Activated CD4-positive, alpha-beta T cell treated with anti-CD3 and anti-CD28 coated beads, Interleukin-2, amount 10 ng/mL, durations not matched to agents 24 days and 14 days (primary cell): ENCODE results near the gene HNRNPA3. TPM values are rescaled to one million over a fixed set of nuclear protein-coding genes. Genes with fewer than 3 reads are reported as not detected.
A peak's percentile ranks its signal among the peaks of the same experiment; 100 is the strongest.

Experiments
- DNase-seq: peaks from one replicate; pipeline ENCODE4 v3.0.0; 2022
- H3K27ac Mint-ChIP-seq: one replicate; pipeline ENCODE4 v1.8.0; 2022; ENCODE audit warnings: mild to moderate bottlenecking, mixed read lengths
- H3K27me3 Mint-ChIP-seq: one replicate; pipeline ENCODE4 v1.8.0; 2022; ENCODE audit warnings: mixed read lengths
- H3K36me3 Mint-ChIP-seq: one replicate; pipeline ENCODE4 v1.8.0; 2022; ENCODE audit warnings: low read depth, mild to moderate bottlenecking, mixed read lengths
- H3K4me1 Mint-ChIP-seq: one replicate; pipeline ENCODE4 v1.8.0; 2021; ENCODE audit warnings: mixed read lengths
- H3K4me3 Mint-ChIP-seq: one replicate; pipeline ENCODE4 v1.8.0; 2022; ENCODE audit warnings: mild to moderate bottlenecking, moderate library complexity, mixed read lengths
- H3K9me3 Mint-ChIP-seq: one replicate; pipeline ENCODE4 v1.8.0; 2021; ENCODE audit warnings: mixed read lengths
- intact Hi-C: fragments of 100-400 bp; cut with micrococcal nuclease; formaldehyde crosslinking; loops from one replicate; pipeline ENCODE4 v1.15.1; 2023
- total RNA-seq: library from RNA; stranded (reverse); gene quantifications from 2 replicates; pipeline ENCODE4 v1.2.3, GENCODE V29; 2022

The HNRNPA3 gene
- total RNA-seq, 1 donor from 2014 or later = 333 TPM

DNA sequence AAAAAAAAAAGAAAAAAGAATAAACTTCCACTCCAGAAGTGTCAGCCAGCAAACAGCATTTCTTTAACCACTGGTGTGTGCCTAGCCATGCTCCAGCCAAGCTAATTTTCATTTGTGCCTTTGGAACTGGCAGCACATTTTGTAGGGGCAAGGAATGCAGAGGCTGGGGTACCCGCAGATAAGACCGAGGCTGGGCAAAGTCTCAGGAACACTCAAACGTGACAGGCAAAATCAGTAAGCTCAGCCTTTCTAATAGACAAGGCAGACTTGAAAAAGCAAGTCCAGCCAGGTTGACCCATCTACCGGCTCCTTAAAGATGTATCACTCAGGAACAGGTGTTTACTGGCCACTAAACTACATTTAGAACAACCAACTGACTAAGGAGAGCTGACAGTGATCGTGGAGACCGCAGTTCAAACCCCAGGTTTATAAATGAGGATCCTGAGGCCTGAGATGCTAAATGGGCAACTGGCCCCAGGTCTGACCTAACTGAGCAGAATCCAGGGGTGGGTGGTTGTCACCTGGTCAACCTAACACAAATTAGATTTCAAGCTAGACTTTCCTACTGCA lies 35.2 kb downstream of the HNRNPA3 start:
- H3K27me3 Mint-ChIP-seq = no peaks in the 10 kb centered on the region
- no peak overlapping the region for H3K4me3 Mint-ChIP-seq
- intact Hi-C loops = no loop called here
- no peak for DNase-seq
- H3K4me1 Mint-ChIP-seq = peaks cover 53% of the 10 kb centered on the region
- H3K9me3 Mint-ChIP-seq = no peaks in the 10 kb centered on the region
- no peak overlapping the region for H3K27ac Mint-ChIP-seq
- peaks cover 34% of the 10 kb centered on the region for H3K36me3 Mint-ChIP-seq

DNA sequence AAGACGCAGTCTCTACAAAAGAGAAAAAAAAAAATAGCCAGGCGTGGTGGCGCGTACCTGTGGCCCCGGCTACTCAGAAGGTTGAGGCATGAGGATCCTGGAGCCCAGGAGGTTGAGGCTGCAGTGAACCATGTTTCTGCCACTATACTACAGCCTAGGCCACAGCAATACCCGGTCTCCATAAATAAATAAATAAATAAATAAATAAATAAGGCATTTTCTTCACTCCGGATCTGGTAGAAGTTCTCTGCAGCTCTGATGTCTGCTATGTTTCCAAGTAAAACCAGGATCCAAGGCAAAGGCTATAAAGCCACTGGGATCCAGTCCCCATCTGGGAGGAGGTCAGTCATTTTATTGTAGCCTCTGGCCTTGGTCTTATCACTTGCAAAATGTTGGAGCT lies 36.4 kb downstream of the HNRNPA3 start:
- Mint-ChIP-seq H3K27ac (no peak overlapping the region), H3K27me3 (no peaks in the 10 kb centered on the region), H3K9me3 (no peaks in the 10 kb centered on the region), H3K36me3 (peaks cover 41% of the 10 kb centered on the region), H3K4me3 (no peak overlapping the region), H3K4me1 (peaks cover 60% of the 10 kb centered on the region)
- no peak for DNase-seq
- intact Hi-C loops = no loop called here

DNA sequence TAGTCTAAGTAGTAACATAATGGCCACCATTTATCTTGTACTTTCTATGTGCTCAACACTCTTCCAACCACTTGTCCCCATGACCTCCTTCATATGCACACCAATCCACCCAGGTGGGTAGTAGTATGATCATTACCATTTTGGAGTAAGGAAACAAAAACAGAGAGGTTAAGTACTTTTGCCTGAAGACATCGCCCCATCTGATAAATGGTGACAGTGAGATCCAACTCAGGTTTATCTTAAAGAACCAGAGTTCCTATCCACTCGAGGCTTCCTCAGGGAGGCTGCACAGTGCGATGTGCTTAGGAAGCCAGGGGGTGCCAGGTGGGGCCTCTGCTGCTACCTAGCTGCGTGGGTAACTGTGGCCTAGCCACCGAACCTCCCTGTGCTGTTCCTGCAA lies 37.9 kb downstream of the HNRNPA3 start:
- intact Hi-C loops = loop anchor here (1.0 kb wide), 1 partner anchor 8 kb away; no protein-coding TSS in a partner anchor
- peaks cover 62% of the 10 kb centered on the region for H3K4me1 Mint-ChIP-seq
- H3K27me3 Mint-ChIP-seq = no peaks in the 10 kb centered on the region
- H3K36me3 Mint-ChIP-seq = peaks cover 38% of the 10 kb centered on the region
- H3K27ac Mint-ChIP-seq = peak overlapping the region; percentile 25
- H3K4me3 Mint-ChIP-seq = no peak overlapping the region
- no peaks in the 10 kb centered on the region for H3K9me3 Mint-ChIP-seq
- peak; percentile 53 for DNase-seq

DNA sequence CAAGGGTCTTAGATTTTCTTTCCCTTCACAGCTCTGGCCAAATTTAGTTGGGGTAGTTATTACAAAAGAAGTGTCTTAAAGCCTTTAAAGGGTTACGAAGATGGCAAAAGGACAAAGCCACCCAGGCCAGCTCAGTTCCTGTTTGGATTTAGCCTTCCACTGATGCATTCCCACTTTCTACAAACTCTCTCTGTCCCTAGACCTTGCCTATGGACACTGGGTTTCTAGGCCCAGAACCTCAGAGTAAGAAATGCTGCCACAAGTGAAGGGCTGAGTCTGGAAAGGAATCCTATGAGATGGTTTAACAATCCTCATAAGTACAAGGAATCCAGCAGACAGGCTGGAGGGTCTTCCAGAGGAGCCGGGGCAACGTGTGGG lies 38.6 kb downstream of the HNRNPA3 start:
- H3K4me3 Mint-ChIP-seq = peak overlapping the region; percentile 55
- peaks cover 64% of the 10 kb centered on the region for H3K4me1 Mint-ChIP-seq
- intact Hi-C loops = no loop called here
- H3K36me3 Mint-ChIP-seq = peaks cover 41% of the 10 kb centered on the region
- peak; percentile 53 for DNase-seq
- no peaks in the 10 kb centered on the region for H3K9me3 Mint-ChIP-seq
- H3K27ac Mint-ChIP-seq = peak overlapping the region; percentile 85
- H3K27me3 Mint-ChIP-seq = no peaks in the 10 kb centered on the region

DNA sequence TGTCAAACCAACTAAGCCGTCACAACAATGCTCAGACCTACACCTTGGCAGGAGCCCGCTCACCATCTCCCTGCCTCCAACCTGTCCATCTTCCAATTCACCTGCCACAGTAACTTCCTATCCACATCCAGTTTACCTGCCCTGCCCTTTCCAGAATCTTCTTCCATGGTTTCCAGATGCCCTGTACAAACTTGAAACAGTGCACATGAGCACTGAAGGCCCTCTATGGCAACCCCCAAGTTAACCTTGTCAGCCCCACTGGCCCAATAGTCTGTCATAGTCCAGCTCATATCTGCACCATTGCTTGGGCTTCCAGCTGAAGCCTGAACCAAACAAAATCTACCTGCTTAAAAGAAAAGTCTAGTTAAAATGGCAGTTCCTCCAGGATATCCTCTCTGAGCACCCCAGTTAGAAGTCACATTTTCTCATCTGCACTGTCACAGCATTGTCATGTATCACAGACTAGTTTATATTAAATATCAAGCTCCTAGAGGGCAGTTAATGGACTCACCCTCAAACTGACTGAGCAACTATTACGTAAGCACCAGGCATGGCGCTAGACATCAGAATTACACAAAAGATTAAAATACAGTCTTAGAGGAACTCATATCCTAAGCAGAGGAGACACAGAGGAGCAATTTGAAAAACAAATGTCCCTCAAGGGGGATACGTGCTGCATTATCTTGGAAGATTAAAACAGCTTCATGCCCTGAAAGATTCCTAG lies 40.4 kb downstream of the HNRNPA3 start:
- peaks cover 53% of the 10 kb centered on the region for H3K36me3 Mint-ChIP-seq
- peak overlapping the region; percentile 34 for H3K4me3 Mint-ChIP-seq
- H3K27ac Mint-ChIP-seq = peak overlapping the region; percentile 85

DNA sequence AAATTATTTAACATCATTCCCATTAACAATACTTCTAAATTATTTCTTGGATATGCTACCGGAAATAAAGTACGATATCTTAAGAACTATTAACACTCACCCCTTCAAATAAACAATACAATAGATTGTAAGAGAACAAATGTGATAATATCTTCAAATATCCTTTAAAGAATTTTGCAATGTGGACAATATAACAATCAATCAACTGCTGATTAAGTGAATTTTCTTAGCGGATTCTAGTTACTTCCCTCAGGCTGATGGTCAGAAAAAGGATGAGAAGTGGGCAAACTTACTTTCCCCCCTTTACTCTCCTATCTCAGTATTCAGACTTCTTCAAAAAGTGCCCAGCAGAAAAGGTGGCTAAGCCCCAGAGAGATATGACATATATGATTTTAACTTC lies 41.1 kb downstream of the HNRNPA3 start:
- intact Hi-C loops = loop anchor here (1.0 kb wide), 1 partner anchor 10 kb away; no protein-coding TSS in a partner anchor

More for the DNA sequence above, 40.4 kb downstream of the HNRNPA3 start:
- H3K27me3 Mint-ChIP-seq = no peaks in the 10 kb centered on the region
- intact Hi-C loops = loop anchor here (1.0 kb wide), 1 partner anchor 10 kb away; no protein-coding TSS in a partner anchor
- H3K9me3 Mint-ChIP-seq = no peaks in the 10 kb centered on the region
- DNase-seq = peak; percentile 60
- peaks cover 71% of the 10 kb centered on the region for H3K4me1 Mint-ChIP-seq

DNA sequence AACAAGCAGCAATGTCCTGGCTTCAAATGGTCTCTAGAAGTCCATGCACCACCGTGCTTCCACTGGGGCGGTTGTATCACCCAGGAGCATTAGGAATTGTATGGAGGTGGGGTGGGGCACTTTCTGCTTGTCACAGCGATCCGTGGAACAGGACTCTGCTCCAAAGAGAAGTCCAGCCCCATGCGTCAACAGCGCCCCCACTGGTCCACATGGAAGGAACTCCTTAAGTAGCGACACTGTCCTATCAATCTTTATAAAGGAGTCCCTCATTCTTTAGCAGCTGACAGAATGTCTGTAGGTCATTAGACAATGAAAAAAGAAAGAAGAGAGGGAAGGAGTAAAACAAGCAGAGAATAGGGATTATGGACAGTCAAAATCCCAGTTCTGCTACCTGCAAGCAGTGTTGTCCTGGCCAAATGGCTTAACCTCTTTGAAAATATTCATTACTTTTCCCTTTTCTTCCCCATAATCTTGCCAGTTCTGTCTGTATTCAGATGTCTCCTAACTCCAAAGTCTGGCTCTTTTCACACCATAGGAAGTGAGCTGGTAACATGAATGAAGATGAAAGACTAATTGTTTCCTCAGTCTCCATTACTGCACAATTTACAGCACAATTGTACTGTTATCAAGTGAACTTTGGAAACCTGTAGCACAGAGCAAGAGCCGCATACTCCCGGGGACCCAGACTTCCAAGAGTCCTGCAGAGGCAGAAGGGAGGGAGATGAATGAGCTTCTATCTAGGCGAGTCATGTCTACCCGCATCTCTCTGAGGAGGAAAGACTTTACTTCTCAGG lies 42.0 kb downstream of the HNRNPA3 start:
- no peaks in the 10 kb centered on the region for H3K27me3 Mint-ChIP-seq
- H3K9me3 Mint-ChIP-seq = no peaks in the 10 kb centered on the region
- H3K4me1 Mint-ChIP-seq = peaks cover 78% of the 10 kb centered on the region
- peak overlapping the region; percentile 63 for H3K27ac Mint-ChIP-seq
- peaks cover 57% of the 10 kb centered on the region for H3K36me3 Mint-ChIP-seq
- intact Hi-C loops = no loop called here
- no peak overlapping the region for H3K4me3 Mint-ChIP-seq
- peak; percentile 66 for DNase-seq

More for the DNA sequence above, 41.1 kb downstream of the HNRNPA3 start:
- H3K27ac Mint-ChIP-seq = no peak overlapping the region
- peaks cover 74% of the 10 kb centered on the region for H3K4me1 Mint-ChIP-seq
- H3K4me3 Mint-ChIP-seq = no peak overlapping the region
- no peaks in the 10 kb centered on the region for H3K9me3 Mint-ChIP-seq
- no peak for DNase-seq
- H3K27me3 Mint-ChIP-seq = no peaks in the 10 kb centered on the region
- H3K36me3 Mint-ChIP-seq = peaks cover 57% of the 10 kb centered on the region

DNA sequence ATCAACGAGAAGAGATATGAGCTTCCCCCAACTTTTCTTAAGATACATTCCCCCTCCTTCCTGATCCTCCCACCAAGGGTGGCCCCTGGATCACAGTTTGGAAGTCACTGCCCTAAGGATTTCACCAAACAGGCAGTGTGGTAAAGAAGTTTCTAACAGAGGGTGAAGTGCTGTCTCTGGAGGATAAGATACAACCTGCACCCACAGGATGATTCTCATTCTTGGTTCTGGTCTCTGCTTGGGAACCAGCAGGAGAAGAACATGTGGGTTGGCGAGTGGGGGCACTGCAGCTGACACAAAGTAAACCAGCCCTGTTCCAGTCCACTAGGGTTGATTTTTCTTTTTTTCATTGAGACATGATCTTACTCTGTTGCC lies 42.6 kb downstream of the HNRNPA3 start:
- intact Hi-C loops = no loop called here
- Mint-ChIP-seq H3K27me3 (no peaks in the 10 kb centered on the region), H3K27ac (peak overlapping the region; percentile 63), H3K4me1 (peaks cover 79% of the 10 kb centered on the region), H3K36me3 (peaks cover 58% of the 10 kb centered on the region), H3K9me3 (no peaks in the 10 kb centered on the region), H3K4me3 (no peak overlapping the region)
- DNase-seq = no peak

DNA sequence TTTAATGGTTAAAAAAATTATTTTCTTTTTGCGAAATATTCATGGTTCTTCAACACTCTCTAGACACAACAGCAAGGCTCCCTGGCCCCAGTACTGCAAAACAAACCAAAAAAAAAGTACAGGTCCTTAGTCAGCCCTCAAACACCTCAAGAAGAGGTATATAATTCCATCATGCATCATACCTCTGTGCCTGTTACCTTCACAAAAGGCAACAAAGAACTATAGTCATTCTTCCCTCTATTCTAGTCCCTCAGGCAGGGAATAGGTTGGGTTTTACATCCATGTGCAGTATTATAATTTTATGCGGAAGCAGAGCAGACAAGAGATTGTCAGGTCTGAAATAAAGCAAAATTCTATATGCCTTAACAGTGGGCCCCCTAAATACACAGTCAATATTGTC lies 43.4 kb downstream of the HNRNPA3 start:
- Mint-ChIP-seq H3K4me3 (no peak overlapping the region), H3K9me3 (no peaks in the 10 kb centered on the region), H3K4me1 (peaks cover 78% of the 10 kb centered on the region), H3K36me3 (peaks cover 57% of the 10 kb centered on the region), H3K27me3 (no peaks in the 10 kb centered on the region), H3K27ac (peak overlapping the region; percentile 16)
- intact Hi-C loops = no loop called here
- no peak for DNase-seq

DNA sequence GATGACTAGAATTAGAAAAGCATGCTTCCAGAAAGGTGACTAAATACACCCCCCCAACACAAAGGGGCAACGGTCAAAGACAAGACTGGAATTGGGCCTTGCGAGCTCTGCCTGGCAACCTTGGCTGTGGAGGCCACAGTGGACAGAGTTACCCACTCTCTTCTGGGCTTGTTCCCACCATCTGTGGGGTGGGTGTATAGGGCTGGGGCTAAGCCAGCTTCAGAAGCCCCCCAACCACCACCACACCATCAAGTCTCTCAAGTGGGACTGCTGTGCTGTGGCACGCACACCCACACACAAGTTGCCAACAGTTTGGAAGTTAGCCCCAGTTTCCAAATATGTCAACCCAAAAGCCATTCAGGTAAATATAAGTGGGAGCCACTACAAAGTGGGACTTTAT lies 44.1 kb downstream of the HNRNPA3 start:
- peaks cover 55% of the 10 kb centered on the region for H3K36me3 Mint-ChIP-seq
- intact Hi-C loops = no loop called here
- H3K4me1 Mint-ChIP-seq = peaks cover 79% of the 10 kb centered on the region
- H3K4me3 Mint-ChIP-seq = no peak overlapping the region
- peak overlapping the region; percentile 16 for H3K27ac Mint-ChIP-seq
- no peaks in the 10 kb centered on the region for H3K9me3 Mint-ChIP-seq
- no peak for DNase-seq
- no peaks in the 10 kb centered on the region for H3K27me3 Mint-ChIP-seq

DNA sequence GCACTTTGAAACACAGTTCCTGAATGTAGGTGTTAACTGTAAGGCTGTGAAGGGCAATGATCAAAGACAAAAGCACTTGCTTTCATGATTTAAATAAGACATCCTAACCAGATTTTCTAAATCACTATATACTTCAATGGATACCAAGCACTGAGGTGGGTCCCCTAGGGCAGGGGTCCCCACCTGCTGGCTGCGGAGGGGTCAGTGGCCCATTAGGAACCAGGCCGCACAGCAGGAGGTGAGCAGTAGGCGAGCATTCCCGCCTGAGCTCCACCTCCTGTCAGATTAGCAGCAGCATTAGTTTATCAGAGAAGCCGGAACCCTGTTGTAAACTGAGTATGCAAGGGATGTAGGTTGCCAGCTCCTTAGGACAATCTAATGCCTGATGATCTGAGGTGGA lies 44.9 kb downstream of the HNRNPA3 start:
- no peaks in the 10 kb centered on the region for H3K9me3 Mint-ChIP-seq
- intact Hi-C loops = no loop called here
- peaks cover 54% of the 10 kb centered on the region for H3K36me3 Mint-ChIP-seq
- no peak overlapping the region for H3K4me3 Mint-ChIP-seq
- H3K4me1 Mint-ChIP-seq = peaks cover 79% of the 10 kb centered on the region
- DNase-seq = no peak
- H3K27ac Mint-ChIP-seq = peak overlapping the region; percentile 23
- no peaks in the 10 kb centered on the region for H3K27me3 Mint-ChIP-seq

DNA sequence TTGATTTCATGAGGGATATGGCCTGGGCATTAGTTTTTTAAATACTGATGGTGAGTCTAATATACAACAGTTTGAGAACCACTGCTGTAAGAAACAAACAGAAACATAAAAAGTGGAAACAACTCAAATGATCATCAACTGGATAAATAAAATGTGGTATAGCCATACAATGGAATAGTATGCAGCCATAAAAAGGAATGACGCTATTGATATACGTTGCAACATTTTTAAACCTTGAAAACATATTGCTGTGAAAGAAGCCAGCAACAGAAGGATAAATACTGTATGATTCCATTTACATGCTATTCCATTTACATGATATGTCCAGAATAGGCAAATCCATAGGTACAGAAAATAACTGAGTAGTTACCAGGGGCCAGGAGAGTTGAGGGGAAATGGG lies 45.5 kb downstream of the HNRNPA3 start:
- peaks cover 52% of the 10 kb centered on the region for H3K36me3 Mint-ChIP-seq
- H3K9me3 Mint-ChIP-seq = no peaks in the 10 kb centered on the region
- H3K27me3 Mint-ChIP-seq = no peaks in the 10 kb centered on the region
- intact Hi-C loops = no loop called here
- peaks cover 73% of the 10 kb centered on the region for H3K4me1 Mint-ChIP-seq
- H3K27ac Mint-ChIP-seq = no peak overlapping the region
- no peak for DNase-seq
- H3K4me3 Mint-ChIP-seq = no peak overlapping the region

DNA sequence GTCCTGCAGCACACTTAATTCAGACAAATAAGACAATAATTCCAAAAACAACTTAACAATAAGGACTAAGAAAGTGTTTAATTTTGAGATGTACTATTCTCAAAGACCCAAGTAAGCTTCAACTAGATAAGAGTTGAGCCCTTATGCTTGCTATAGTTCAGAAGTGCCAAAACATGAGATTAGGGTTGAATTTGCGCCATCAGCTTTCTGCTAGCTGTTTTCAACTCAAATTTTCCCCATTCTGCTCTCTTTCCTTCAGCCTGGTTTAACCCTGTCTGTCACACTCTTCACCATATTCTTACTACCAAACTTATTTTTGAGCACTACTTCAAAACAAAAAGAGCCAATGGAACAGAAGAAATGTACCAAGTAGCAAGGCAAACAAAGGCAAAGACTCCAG lies 47.8 kb downstream of the HNRNPA3 start:
- DNase-seq = no peak
- Mint-ChIP-seq H3K36me3 (peaks cover 44% of the 10 kb centered on the region), H3K27ac (peak overlapping the region; percentile 65), H3K4me1 (peaks cover 55% of the 10 kb centered on the region), H3K9me3 (no peaks in the 10 kb centered on the region), H3K27me3 (no peaks in the 10 kb centered on the region), H3K4me3 (peak overlapping the region; percentile 65)
- intact Hi-C loops = loop anchor here (5.0 to 10.0 kb wide), 3 partner anchors 33 to 464 kb away; no protein-coding TSS in a partner anchor
